GM19239 (cell line): ENCODE measurements around the gene UHRF2.
"Not testable (repeated sequence)": the region's sequence is repeated elsewhere in the genome, so short reads cannot be mapped to it uniquely, and the experiment has no call there.

Experiments
- DNase-seq: peaks from one replicate; pipeline ENCODE4 v3.0.0; 2011; ENCODE audit warnings: low spot score; ENCODE audit not compliant: insufficient read length
- FAIRE-seq: peaks from 2 replicates; lab custom pipeline; 2011; peaks lifted over from hg19 to GRCh38; lab: Jason Lieb, UNC

The UHRF2 gene

DNA sequence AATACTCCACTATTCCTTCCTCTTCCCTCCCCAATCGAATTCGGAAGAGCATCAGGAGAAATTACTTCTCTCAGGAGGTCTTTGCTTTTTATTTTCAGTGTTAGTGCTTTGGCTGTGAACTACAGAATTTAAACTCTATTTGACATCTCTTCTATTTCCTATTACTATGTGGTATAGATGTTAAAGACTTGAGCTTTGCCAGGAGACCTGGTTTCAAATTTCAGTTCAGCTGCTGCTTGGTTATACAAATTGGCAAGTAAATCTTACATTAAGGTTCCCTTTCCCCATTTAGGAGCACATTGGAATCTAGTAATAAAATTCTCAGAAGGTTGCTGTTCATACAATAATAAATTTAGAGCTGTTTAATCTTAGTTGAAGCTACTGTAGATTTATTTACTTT lies 13.1 kb downstream of the UHRF2 start:
- no peak for DNase-seq
- no peak for FAIRE-seq

DNA sequence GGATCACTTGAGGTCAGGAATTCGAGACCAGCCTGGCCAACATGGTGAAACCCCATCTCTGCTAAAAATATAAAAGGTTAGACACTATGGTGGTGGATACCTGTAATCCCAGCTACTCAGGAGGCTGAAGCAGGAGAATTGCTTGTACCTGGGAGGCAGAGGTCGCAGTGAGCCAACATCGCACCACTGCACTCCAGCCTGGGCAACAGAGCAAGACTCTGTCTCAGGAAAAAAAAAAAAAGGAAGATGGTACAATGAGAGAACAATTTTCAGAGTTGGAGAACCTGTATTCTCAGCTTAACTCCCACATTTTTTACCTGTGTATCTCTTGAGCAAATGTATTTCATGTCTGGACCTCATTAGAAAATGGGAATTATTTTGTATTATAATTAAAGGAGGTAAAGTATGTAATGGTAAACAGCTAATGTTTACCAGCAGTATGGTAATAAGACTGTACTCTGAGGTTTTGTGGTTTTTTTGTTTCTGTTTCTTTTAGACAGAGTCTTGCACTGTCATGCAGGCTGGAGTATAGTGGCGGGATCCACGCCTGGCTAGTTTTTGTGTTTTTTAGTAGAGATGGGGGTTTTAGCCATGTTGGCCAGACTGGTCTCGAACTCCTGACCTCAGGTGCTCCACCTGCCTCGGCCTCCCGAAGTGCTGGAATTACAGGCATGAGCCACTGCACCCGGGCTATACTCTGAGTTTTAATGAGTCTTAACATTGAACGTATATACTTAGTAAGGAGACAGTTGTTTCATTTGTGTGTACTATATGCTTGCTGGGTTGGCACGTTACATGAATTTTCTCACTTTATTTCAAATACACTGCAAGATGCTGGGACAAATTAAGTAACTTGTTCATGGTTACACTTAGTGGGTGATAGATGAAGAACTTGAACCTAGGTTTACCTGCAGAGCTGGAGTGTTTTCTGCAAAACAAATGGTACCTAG lies 16.2 kb downstream of the UHRF2 start:
- FAIRE-seq (peak; percentile 92), DNase-seq (no peak)

DNA sequence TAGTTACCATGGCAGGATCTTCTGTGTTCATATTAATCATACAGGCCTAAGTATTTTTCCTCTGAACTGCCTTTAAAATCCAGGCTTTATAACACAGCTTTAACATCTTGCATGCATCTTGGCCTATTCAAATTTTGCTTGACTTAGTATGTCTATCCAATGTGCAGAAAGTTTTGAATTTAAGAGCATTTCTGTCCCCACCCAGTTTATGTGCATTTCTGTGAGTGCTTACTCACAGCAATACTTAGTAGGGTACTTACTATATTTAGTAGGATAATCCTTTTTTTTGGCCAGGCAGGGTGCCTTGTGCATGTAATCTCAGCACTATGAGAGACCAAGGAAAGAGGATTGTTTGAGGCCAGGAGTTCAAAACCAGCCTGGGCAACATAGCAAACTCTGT lies 18.0 kb downstream of the UHRF2 start:
- no peak for DNase-seq
- no peak for FAIRE-seq

DNA sequence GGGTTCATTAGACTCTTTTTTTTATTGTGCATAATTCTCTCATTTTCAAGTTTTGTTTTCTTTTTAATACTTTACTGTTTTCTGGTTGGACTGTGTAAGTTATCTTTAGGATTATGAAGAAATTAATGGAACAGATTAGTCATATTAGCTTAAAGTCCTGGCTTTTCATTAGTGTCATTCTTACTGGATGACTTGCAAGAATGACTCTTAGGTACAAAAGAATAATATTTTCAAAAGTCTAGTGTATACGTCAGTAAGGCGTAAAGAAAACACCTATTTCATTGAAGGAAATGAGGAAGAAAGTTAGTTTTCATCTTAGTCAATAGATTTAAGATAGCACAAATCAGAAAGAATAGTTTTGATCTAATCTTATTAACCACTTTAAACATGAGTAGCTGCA lies 20.4 kb downstream of the UHRF2 start:
- peak; percentile 52 for FAIRE-seq
- DNase-seq: no peak

DNA sequence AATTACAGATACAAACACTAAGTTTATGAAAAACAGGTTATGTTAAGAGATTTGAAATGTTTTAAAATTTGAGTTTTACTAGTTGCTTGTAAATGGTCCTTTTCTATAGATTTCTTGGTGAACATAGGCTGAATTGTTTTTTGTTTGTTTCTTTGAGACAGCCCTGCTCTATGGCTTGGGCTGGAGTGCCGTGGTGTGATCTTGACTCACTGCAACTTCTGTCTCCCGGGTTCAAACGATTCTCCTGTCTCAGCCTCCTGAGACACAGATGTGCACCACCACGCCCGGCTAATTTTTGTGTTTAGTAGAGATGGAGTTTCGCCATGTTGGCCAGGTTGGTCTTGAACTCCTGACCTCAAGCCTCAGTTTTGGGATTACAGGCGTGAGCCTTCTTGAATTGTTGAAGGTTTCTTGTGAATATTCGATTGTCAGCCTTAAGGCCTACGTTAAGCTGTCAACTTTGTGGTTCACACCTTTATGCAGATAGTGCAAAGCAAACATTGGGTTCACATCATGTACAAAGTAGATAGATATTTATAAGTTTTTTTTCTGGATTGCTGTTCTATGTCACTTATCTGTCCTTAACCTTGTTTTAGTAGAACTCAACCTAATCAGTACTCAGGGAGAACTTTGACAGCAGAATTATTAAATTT lies 26.2 kb downstream of the UHRF2 start:
- FAIRE-seq: peak; percentile 73
- DNase-seq: no peak

DNA sequence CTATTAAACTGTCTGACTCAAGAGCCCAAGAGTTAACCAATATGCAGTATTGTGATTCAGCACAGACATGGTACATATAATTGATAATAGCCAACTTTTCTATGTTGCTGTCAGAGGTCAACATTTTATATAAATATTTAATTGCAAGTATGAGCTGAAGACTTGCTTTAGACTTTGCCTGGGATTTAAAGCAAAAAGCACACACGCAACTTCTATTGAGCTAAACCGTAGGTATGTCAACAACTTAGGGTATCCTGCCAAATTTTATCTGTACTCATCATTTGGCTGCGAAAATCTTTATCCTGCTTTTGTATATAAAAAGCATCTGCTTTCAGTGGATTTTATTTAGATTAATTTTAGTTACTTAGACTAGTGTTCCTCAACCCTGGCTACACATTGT lies 27.4 kb downstream of the UHRF2 start:
- FAIRE-seq: no peak
- no peak for DNase-seq

DNA sequence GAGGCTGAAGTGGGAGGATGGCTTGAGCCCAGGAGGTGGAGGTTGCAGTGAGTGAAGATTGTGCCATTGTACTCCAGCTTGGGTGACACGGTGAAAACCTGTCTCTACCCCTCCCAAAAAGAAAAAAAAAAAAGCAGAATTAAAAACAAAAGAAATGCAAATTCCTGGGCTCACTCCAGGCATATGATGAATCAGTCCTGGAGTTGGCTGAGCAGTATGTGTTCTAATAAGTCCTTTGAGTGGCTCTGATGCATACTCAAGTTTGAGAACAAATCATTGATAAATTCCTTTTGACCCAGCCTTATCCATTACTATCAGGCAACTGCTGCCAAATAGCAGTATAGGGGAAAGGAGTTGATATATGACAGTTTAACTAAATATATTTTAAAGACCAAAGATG lies 28.3 kb downstream of the UHRF2 start:
- DNase-seq (no peak), FAIRE-seq (no peak)

DNA sequence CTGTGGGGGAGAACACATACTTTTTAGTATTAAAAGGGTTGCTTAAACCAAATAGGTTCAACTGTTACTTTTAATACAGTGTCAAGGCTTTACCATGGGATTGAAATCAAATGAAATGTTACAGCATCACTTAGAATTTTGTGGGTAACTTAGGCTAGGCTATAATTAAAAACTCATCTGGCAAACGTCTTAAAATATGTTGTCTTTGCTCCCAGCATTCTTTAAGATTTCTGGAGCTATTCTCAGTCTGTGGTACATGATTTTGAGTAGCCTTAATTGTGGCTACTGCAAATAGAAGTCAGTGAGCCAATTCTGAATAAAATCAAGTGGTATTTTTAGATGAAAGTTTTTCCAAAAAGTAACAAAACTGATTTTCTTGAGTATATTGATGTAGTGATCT lies 30.7 kb downstream of the UHRF2 start:
- FAIRE-seq (no peak), DNase-seq (no peak)

DNA sequence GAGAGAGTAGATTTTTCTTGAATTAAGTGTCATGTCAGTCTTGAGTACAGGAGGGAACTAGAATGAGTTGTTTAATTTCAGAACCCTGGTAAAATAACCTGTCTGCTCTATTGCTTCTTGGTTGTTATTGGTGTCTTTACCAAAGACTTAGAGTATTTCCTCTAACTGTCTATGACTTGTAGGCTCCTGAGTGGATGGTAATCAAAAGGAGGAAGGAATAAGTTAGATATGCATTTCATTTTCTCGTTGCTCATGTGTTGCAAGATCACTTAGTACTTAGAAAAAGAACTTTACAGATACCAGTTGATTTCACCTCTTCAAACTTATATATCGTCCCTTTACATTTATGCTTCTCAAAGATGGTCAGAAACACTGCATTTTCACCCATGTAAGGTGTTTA lies 31.1 kb downstream of the UHRF2 start:
- DNase-seq: no peak
- no peak for FAIRE-seq

DNA sequence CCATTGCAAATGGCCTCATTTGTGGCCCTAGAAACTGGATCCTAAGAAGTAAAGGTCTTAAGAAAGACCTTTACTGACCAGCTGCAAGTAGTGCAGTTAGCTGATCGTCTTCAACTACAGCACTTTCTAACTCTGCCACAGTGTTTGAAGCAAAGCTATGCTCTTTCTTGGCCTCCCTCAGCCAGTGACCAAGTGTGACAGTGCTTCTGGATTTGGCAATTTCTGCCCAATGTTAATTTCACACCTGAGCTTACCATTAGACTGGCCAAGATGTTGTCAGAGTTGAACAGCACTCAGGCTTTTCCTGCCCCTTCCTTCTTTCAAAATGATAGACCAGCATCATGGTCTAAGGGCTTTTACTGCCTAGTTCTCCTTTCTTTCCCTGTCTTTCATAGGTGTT lies 36.1 kb downstream of the UHRF2 start:
- FAIRE-seq (peak; percentile 61), DNase-seq (no peak)

DNA sequence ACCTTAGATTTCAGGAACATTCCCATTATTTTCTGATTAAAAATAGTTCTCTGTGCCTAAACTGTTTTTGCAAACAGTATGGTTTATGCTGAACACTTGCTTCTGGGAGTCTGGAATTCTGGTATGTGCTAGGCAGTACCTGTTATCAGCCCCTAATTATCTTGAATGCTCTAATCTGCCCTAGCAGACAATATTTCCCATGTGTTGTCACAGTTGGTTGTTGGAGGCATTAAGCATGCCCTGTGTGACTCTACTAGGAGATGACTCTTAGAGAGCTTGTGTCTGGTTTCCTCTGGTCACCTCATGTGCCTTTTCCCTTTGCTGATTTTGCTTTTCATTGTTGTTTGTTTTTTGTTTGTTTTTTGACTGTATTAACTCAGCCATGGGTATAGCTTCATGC lies 36.6 kb downstream of the UHRF2 start:
- FAIRE-seq: no peak
- no peak for DNase-seq

DNA sequence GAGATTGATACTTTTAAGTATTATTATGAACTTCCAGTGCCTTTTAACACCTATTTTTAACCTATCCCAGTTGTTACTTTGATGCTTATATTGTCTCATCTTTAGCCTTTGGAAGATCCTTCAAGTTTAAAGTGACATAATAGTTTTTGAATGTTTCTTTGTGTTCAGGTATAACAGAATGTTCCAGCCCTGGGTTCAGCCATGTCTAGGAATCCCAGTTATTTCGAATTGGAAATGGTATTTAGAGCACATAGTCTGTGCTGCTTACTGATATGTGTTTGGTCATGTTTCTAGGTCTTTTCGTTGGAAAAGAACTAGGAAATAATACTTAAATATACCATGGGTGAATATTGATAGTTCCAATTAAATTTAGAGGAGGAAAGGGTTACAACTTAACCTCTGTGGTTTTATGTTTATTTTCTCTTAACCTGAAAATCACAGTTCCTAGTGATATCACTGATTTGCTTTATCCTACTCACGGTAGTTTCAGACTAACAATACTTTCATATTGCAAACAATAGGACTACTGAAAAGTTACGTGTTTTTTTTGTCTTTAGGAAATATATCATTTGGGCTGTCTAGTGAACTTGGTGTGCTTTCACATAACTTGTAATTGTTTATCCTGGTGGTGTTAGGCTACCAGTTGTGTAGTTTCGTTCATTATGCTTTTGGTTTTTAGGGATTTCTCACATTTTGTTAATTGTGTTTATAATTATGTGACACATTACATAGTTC lies 37.8 kb downstream of the UHRF2 start:
- DNase-seq: no peak
- FAIRE-seq: peak; percentile 23

DNA sequence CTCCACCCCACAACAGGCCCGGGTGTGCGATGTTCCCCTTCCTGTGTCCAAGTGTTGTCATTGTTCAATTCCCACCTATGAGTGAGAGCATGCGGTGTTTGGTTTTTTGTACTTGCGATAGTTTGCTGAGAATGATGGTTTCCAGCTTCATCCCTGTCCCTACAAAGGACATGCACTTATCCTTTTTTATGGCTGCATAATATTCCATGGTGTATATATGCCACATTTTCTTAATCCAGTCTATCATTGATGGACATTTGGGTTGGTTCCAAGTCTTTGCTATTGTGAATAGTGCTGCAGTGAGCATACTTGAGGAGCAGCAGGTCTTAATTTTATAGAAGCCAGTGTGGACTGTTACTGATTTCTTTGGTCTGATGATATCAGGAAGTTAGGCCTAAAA lies 42.3 kb downstream of the UHRF2 start:
- FAIRE-seq, DNase-seq: not testable (repeated sequence)

DNA sequence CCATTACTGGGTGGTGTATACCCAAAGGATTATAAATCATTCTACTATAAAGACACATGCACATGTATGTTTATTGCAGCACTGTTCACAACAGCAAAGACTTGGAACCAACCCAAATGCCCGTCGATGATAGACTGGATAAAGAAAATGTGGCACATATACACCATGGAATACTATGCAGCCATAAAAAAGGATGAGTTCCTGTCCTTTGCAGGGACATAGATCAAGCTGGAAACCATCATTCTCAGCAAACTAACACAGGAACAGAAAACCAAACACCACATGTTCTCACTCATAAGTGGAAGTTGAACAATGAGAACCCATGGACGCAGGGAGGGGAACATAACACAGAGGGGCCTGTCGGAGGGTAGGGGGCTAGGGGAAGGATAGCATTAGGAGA lies 45.7 kb downstream of the UHRF2 start:
- not testable (repeated sequence) for FAIRE-seq, DNase-seq

DNA sequence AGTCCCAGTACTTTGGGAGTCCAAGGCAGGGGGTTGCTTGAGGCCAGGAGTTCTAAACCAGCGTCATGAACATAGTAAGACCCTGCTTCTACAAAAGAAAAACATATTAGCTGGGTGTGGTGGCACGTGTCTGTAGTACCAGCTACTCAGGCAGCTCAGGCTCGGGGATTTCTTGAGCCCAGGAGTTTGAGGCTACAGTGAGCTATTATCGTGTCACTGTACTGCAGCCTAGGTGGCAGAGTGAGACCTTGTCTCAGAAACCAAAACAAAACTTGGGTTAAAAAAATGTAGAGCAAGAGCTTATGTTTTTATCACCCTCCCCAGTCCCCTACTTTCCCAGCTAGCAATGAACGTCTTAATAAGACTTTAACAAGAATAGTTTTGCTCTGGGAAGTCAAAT lies 46.7 kb downstream of the UHRF2 start:
- peak; percentile 53 for FAIRE-seq
- DNase-seq: no peak

DNA sequence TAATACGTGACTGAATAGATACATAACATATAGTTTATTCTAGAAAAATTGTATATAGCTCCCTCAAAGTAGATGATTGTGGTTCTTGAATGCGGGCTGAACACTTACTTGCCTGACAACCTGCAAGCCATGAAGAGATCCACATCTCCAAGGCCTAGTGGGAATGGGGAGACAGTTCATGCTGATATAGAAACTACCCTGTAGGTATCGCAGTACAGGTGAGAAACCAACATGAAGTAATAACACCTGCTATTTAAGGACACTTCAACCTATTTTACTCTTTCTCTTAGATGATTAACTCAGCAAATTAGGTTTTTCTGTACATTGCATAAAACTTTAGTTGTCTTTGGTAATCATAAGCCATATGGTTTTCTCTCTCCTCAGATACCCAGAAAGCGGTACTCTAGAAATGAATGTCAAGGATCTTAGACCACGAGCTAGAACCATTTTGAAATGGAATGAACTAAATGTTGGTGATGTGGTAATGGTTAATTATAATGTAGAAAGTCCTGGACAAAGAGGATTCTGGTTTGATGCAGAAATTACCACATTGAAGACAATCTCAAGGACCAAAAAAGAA lies 47.3 kb downstream of the UHRF2 start:
- DNase-seq (peak; percentile 4), FAIRE-seq (peak; percentile 35)

DNA sequence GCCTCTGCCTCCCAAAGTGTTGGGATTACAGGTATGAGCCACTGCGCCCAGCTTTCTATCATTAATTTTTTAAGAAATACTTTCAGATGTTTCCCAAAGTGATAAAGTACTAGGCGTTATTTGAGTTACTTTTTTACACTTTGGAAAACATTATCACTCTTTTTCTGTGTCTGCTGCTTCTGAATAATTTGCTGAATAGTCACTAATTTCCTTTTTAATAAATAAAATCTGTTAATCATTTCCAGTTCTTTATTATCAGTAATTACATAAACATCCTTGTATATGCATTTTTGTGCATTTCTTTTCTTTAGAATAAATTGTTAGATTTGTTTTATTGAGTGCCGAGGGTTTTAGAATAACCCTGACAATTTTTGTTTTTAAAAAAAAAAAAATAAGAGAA lies 48.6 kb downstream of the UHRF2 start:
- DNase-seq: no peak
- FAIRE-seq: no peak

DNA sequence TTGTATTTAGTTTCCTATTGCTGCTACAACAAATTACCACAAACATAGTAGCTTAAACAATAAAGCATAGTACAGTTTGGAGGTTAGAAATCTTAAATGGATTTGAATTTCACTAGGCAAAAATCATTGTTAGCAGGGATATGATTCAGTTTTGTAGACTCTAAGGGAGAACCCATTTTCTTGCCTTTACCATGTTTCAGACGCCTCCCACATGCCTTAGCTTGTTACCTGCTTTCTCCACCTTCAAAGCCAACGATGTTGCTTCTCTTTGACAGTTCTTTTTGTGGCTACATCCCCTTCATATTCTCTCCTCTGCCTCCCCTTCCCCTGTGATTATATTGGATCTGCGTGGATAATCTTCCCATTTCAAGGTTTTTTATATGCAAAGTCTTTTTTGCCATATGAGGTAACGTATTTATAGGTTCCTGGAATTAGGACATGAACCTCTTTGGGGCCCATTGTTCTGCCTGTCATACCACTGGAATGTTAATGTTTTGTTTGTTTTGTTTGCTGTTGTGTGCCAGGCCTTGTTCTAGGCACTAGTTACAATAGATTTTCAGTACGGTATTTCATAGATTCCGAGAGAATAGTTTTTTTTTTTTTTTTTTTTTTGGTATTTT lies 54.1 kb downstream of the UHRF2 start:
- FAIRE-seq: no peak
- no peak for DNase-seq

DNA sequence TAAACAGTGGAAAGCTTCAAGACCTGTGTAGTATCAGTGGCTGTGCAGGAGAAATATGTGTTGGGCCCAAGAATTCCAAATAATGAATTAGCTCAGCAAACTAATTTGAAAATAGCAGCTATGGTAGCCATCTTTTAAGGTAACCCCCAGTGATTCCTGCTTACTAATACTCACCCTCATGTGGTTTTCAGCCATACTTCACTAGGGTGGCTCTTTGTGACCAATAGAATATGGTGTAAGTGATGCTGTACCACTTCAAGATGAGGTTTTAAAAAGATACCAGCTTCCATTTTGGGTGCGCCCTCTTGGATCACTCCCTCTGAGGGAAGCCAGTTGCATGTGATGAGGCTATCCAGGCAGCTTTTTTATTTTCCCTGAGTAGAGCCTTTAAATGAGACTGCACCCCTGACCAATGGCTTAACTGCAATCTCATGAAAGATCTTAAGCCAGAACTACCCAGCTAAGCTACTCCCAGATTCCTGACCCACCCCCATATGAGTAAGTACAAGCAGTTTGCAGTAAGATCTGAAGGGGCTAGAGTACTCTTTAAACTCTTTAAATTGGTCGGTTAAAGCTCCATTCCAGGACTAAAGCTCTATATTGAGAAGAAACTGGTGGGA lies 58.3 kb downstream of the UHRF2 start:
- FAIRE-seq (no peak), DNase-seq (no peak)

DNA sequence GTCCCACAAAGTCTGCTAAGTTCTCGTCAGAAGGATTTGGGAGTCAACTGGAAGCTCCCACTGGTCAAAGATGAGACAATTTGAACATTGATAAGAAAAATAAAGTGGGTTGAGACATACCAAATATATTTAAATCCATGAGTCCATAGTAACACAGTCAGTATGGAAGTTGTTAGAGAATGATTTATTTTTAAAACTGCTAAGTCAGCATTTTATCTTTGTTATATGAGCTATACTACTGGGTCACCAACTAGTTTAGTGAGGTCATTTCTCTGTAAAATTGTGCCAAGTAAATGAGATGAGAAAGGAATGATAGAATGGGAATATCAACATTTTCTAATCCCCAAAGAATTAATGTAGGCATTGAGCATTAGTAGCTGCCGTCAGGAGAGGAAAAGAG lies 60.2 kb downstream of the UHRF2 start:
- no peak for FAIRE-seq

More for the DNA sequence above, 60.2 kb downstream of the UHRF2 start:
- no peak for DNase-seq
